ENCODE data around the gene C10orf90.

C10orf90 gene

GRCh38 chr10:126696684-126697083 lies 26.2 kb upstream of the C10orf90 start:
- TF ChIP-seq ZNF565 (CRISPR knock-in tag; conservative IDR thresholded peaks at IDR 0.05; ENCODE audit: low read depth): no peak
- TF ChIP-seq GLIS3 (CRISPR knock-in tag; IDR thresholded peaks at IDR 0.05): no peak
- no peak for TF ChIP-seq ARNTL (CRISPR knock-in tag; IDR thresholded peaks at IDR 0.05; ENCODE audit: borderline replicate concordance, low read depth)
- no peak for TF ChIP-seq ZNF70 (CRISPR knock-in tag; IDR thresholded peaks at IDR 0.05)
- no peak for TF ChIP-seq ZNF8 (CRISPR knock-in tag; IDR thresholded peaks at IDR 0.05)
- no peak for TF ChIP-seq OSR1 (CRISPR knock-in tag; IDR thresholded peaks at IDR 0.05)
- TF ChIP-seq TCF4 (CRISPR knock-in tag; IDR thresholded peaks at IDR 0.05; ENCODE audit: borderline replicate concordance): no peak
- no peak for TF ChIP-seq POU6F1 (CRISPR knock-in tag; IDR thresholded peaks at IDR 0.05; ENCODE audit: borderline replicate concordance, low read depth)
- no peak for TF ChIP-seq TOX (CRISPR knock-in tag; IDR thresholded peaks at IDR 0.05; ENCODE audit: borderline replicate concordance)
- ATAC-seq: no peak

- TF ChIP-seq ZFP30 (CRISPR knock-in tag; IDR thresholded peaks at IDR 0.05): no peak
- TF ChIP-seq ZNF565 (CRISPR knock-in tag; conservative IDR thresholded peaks at IDR 0.05; ENCODE audit: low read depth): no peak
- no peak for ATAC-seq
These were observed 21.0 kb upstream of the C10orf90 start for GRCh38 chr10:126691456-126691855.

- no peak for ATAC-seq
- TF ChIP-seq CREB5 (CRISPR knock-in tag; IDR thresholded peaks at IDR 0.05; ENCODE audit: low read depth) (no peak), CSDC2 (CRISPR knock-in tag; IDR thresholded peaks at IDR 0.05) (no peak), ZFP30 (CRISPR knock-in tag; IDR thresholded peaks at IDR 0.05) (no peak), TOX (CRISPR knock-in tag; IDR thresholded peaks at IDR 0.05; ENCODE audit: borderline replicate concordance) (no peak), ZNF70 (CRISPR knock-in tag; IDR thresholded peaks at IDR 0.05) (no peak), SNAI2 (CRISPR knock-in tag; IDR thresholded peaks at IDR 0.05) (no peak), OSR1 (CRISPR knock-in tag; IDR thresholded peaks at IDR 0.05) (no peak), GLIS3 (CRISPR knock-in tag; IDR thresholded peaks at IDR 0.05) (no peak), ZNF8 (CRISPR knock-in tag; IDR thresholded peaks at IDR 0.05) (no peak), CSRNP3 (CRISPR knock-in tag; IDR thresholded peaks at IDR 0.05) (no peak), PPARA (CRISPR knock-in tag; IDR thresholded peaks at IDR 0.05; ENCODE audit: borderline replicate concordance) (no peak), PATZ1 (CRISPR knock-in tag; IDR thresholded peaks at IDR 0.05; ENCODE audit: borderline replicate concordance) (no peak), ISL1 (CRISPR knock-in tag; IDR thresholded peaks at IDR 0.05) (no peak), TSHZ2 (CRISPR knock-in tag; IDR thresholded peaks at IDR 0.05) (no peak), ARNTL (CRISPR knock-in tag; IDR thresholded peaks at IDR 0.05; ENCODE audit: borderline replicate concordance, low read depth) (no peak), ZFP3 (CRISPR knock-in tag; IDR thresholded peaks at IDR 0.05) (no peak), RARB (CRISPR knock-in tag; IDR thresholded peaks at IDR 0.05) (no peak), ZNF565 (CRISPR knock-in tag; conservative IDR thresholded peaks at IDR 0.05; ENCODE audit: low read depth) (no peak), ESRRG (CRISPR knock-in tag; IDR thresholded peaks at IDR 0.05) (no peak)
These were observed 20.0 kb upstream of the C10orf90 start for GRCh38 chr10:126690534-126690933.
